HEK293 (cell line): ENCODE data around the gene BDKRB2.

Experiments
- MZF1 ChIP-seq: fragments of 450-650 bp; formaldehyde crosslinking; IDR thresholded peaks from 2 replicates; pipeline ENCODE4 v1.5.1; 2017; ENCODE audit warnings: missing biosample characterization, missing genetic modification characterization, borderline replicate concordance
- ZNF426 ChIP-seq: fragments of 450-650 bp; formaldehyde crosslinking; IDR thresholded peaks from 2 replicates; pipeline ENCODE4 v1.5.1; 2017; ENCODE audit warnings: missing biosample characterization, missing genetic modification characterization, mild to moderate bottlenecking, inconsistent platforms, moderate library complexity
- ZNF544 ChIP-seq: fragments of 450-650 bp; formaldehyde crosslinking; IDR thresholded peaks from 2 replicates; pipeline ENCODE4 v1.5.0; 2017; ENCODE audit warnings: missing biosample characterization, missing genetic modification characterization
- ZNF549 ChIP-seq: fragments of 450-650 bp; IDR thresholded peaks from 2 replicates; pipeline ENCODE4 v1.5.1; 2018; ENCODE audit warnings: missing biosample characterization, missing genetic modification characterization, mild to moderate bottlenecking, inconsistent platforms, moderate library complexity
- ZNF777 ChIP-seq: fragments of 450-650 bp; formaldehyde crosslinking; IDR thresholded peaks from 2 replicates; pipeline ENCODE4 v1.5.1; 2017; ENCODE audit warnings: missing biosample characterization, missing genetic modification characterization, borderline replicate concordance
- TF ChIP-seq, protein P1 (sequence below): fragments of 450-650 bp; formaldehyde crosslinking; IDR thresholded peaks from 2 replicates; pipeline ENCODE4 v1.5.1; 2016; ENCODE audit warnings: missing biosample characterization, missing genetic modification characterization
- TF ChIP-seq, protein P2 (sequence below): fragments of 450-650 bp; formaldehyde crosslinking; conservative IDR thresholded peaks from 2 replicates; pipeline ENCODE4 v1.5.1; 2016; ENCODE audit warnings: low read depth, missing biosample characterization, missing genetic modification characterization

DNA sequence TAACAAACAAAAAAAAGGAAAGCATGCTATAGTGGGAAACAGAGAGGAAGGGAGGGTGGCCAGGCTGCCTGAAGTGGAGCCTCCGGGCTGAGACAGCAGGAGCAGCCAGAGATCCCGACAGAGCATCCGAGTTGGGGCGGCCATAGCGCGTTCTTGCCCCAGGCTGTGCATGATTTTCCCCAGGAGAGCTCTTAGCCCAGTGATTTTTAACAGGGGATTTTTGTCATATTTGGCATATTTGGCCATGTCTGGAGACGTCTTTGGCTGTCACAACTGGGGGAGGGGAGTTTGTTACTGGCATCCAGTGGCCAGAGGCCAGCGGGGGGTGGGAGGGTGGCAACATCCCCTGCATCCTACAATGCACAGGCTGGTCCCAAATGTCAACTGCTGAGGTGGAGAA, 74.9 kb downstream of the BDKRB2 start:
- TF ChIP-seq ZNF549 (tag by site-specific recombination) (no peak), ZNF426 (no peak), ZNF777 (tag by site-specific recombination) (no peak), MZF1 (tag by site-specific recombination) (no peak), ZNF544 (tag by site-specific recombination) (no peak)
- TF ChIP-seq, protein P1, sequence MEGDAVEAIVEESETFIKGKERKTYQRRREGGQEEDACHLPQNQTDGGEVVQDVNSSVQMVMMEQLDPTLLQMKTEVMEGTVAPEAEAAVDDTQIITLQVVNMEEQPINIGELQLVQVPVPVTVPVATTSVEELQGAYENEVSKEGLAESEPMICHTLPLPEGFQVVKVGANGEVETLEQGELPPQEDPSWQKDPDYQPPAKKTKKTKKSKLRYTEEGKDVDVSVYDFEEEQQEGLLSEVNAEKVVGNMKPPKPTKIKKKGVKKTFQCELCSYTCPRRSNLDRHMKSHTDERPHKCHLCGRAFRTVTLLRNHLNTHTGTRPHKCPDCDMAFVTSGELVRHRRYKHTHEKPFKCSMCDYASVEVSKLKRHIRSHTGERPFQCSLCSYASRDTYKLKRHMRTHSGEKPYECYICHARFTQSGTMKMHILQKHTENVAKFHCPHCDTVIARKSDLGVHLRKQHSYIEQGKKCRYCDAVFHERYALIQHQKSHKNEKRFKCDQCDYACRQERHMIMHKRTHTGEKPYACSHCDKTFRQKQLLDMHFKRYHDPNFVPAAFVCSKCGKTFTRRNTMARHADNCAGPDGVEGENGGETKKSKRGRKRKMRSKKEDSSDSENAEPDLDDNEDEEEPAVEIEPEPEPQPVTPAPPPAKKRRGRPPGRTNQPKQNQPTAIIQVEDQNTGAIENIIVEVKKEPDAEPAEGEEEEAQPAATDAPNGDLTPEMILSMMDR (tag by site-specific recombination) = no peak
- TF ChIP-seq, protein P2, sequence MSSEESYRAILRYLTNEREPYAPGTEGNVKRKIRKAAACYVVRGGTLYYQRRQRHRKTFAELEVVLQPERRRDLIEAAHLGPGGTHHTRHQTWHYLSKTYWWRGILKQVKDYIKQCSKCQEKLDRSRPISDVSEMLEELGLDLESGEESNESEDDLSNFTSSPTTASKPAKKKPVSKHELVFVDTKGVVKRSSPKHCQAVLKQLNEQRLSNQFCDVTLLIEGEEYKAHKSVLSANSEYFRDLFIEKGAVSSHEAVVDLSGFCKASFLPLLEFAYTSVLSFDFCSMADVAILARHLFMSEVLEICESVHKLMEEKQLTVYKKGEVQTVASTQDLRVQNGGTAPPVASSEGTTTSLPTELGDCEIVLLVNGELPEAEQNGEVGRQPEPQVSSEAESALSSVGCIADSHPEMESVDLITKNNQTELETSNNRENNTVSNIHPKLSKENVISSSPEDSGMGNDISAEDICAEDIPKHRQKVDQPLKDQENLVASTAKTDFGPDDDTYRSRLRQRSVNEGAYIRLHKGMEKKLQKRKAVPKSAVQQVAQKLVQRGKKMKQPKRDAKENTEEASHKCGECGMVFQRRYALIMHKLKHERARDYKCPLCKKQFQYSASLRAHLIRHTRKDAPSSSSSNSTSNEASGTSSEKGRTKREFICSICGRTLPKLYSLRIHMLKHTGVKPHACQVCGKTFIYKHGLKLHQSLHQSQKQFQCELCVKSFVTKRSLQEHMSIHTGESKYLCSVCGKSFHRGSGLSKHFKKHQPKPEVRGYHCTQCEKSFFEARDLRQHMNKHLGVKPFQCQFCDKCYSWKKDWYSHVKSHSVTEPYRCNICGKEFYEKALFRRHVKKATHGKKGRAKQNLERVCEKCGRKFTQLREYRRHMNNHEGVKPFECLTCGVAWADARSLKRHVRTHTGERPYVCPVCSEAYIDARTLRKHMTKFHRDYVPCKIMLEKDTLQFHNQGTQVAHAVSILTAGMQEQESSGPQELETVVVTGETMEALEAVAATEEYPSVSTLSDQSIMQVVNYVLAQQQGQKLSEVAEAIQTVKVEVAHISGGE (tag by site-specific recombination) = no peak
